ENCODE data around the gene TGM6. TPM values are rescaled to one million over a fixed set of nuclear protein-coding genes. Genes with fewer than 3 reads are reported as not detected.

The TGM6 gene
- polyA plus RNA-seq, 1 donor (not counting 4 experiments of a cell fraction or from before 2014, with no cell fraction given): not detected

DNA sequence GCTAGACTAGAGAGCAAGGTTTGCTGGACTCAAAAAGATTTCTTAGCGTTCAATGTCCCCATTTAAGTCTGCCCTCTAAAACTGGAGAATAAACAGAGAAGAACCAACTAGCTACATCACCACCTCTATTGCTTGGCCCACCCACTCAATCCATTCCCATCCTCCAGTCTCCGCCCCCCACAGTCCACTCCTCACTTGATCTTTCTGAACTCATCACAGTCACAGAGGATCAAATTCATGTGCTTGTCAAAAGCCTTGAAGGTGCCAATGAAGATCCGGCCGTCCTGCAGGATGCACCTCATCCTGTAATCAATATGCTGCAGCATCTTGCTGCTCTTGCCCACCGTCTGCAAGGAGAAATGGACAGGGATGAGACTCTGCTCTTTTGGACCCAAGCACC, 86.7 kb downstream of the TGM6 start:
- Histone ChIP-seq H3K27ac (ENCODE audit: control insufficient read depth, insufficient read depth, low read length) (no peak overlapping the region), H2AFZ (ENCODE audit: control insufficient read depth, low read length) (no peak overlapping the region), H3K4me2 (ENCODE audit: control insufficient read depth, extremely low read depth, insufficient read depth, low read depth, low read length) (no peak overlapping the region), H4K20me1 (ENCODE audit: control insufficient read depth, extremely low read depth, insufficient read depth, low read length) (peaks cover 39% of the 10 kb centered on the region), H3K9ac (ENCODE audit: control insufficient read depth, extremely low read depth, insufficient read depth, low read length) (peak overlapping the region; percentile 10), H3K4me1 (ENCODE audit: control insufficient read depth, extremely low read depth, insufficient read depth, low read length) (peaks cover 19% of the 10 kb centered on the region), H3K9me1 (ENCODE audit: control insufficient read depth, extremely low read depth, insufficient read depth, low read length) (no peaks in the 10 kb centered on the region), H3K36me3 (ENCODE audit: control insufficient read depth in 2 of 2, extremely low read depth in 1 of 2, insufficient read depth in 2 of 2, low read length in 2 of 2) (peaks cover 34 to 51% of the 10 kb centered on the region in 2 experiments), H3K9me3 (ENCODE audit: control insufficient read depth, low read depth, low read length) (no peaks in the 10 kb centered on the region), H3K79me2 (ENCODE audit: control insufficient read depth, insufficient read depth, low read length) (peaks cover 60% of the 10 kb centered on the region), H3K4me3 (ENCODE audit: control insufficient read depth in 2 of 3, extremely low read depth in 1 of 3, insufficient read depth in 2 of 3, low read depth in 1 of 3, low read length in 3 of 3) (no peak overlapping the region), H3K27me3 (ENCODE audit: control insufficient read depth, extremely low read depth, insufficient read depth, low read length) (no peaks in the 10 kb centered on the region)
- no peak for TF ChIP-seq EZH2 (IDR thresholded peaks at IDR 0.05; ENCODE audit: low read length)
- TF ChIP-seq, protein P1, sequence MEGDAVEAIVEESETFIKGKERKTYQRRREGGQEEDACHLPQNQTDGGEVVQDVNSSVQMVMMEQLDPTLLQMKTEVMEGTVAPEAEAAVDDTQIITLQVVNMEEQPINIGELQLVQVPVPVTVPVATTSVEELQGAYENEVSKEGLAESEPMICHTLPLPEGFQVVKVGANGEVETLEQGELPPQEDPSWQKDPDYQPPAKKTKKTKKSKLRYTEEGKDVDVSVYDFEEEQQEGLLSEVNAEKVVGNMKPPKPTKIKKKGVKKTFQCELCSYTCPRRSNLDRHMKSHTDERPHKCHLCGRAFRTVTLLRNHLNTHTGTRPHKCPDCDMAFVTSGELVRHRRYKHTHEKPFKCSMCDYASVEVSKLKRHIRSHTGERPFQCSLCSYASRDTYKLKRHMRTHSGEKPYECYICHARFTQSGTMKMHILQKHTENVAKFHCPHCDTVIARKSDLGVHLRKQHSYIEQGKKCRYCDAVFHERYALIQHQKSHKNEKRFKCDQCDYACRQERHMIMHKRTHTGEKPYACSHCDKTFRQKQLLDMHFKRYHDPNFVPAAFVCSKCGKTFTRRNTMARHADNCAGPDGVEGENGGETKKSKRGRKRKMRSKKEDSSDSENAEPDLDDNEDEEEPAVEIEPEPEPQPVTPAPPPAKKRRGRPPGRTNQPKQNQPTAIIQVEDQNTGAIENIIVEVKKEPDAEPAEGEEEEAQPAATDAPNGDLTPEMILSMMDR (optimal IDR thresholded peaks at IDR 0.05 in 1 of 3, IDR thresholded peaks at IDR 0.05 in 1 of 3, conservative IDR thresholded peaks at IDR 0.05 in 1 of 3; ENCODE audit: extremely low read depth in 1 of 3, insufficient read depth in 2 of 3, low read length in 3 of 3): no peak
- DNase-seq (ENCODE audit: low read depth, low spot score): no peak
- no peak for FAIRE-seq
- dilution Hi-C loops (cut with MboI; ENCODE audit: extremely low pct_ligation_motif_present, low sequenced_read_pairs): no loop called here

DNA sequence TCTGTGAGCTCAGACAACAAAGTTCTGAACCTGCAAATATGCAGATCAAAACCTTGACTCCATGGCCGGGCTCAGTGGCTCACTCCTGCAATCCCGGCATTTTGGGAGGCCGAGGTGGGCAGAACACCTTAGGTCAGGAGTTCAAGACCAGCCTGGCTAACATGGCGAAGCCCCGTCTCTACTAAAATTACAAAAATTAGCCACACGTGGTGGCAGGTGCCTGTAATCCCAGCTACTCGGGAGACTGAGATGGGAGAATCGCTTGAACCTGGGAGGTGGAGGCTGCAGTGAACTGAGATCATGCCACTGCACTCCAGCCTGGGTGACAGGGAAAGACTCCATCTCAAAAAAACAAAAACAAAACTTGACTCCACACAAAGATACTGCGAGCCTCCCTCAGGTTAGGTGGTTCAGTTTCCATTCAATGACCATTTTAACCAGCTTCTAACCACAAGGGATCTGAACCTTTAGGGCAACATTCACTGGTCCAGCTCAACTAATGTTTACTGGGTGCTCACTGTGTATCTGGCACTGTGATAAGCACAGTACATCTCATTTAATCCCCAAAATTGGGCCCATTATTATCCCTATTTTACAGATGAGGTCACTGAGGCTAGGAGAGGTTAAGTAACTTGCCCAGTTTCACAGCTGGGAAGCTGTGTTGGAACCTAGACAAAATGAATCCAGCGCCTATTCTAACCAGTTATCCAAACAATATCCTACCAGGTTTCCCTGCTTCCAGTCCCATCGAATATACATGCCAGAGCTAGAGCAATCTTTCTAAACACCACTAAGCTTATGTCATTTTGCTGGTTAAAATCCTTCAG, 88.1 kb downstream of the TGM6 start:
- H2AFZ ChIP-seq (ENCODE audit: control insufficient read depth, low read length): no peak overlapping the region
- H3K79me2 ChIP-seq (ENCODE audit: control insufficient read depth, insufficient read depth, low read length): peaks cover 57% of the 10 kb centered on the region
- peaks cover 26% of the 10 kb centered on the region for H3K4me1 ChIP-seq (ENCODE audit: control insufficient read depth, extremely low read depth, insufficient read depth, low read length)
- FAIRE-seq: no peak
- H3K27ac ChIP-seq (ENCODE audit: control insufficient read depth, insufficient read depth, low read length): peak overlapping the region; percentile 47
- DNase-seq (ENCODE audit: low read depth, low spot score): no peak
- H4K20me1 ChIP-seq (ENCODE audit: control insufficient read depth, extremely low read depth, insufficient read depth, low read length): peaks cover 31% of the 10 kb centered on the region
- TF ChIP-seq, protein P1 (optimal IDR thresholded peaks at IDR 0.05 in 1 of 3, IDR thresholded peaks at IDR 0.05 in 1 of 3, conservative IDR thresholded peaks at IDR 0.05 in 1 of 3; ENCODE audit: extremely low read depth in 1 of 3, insufficient read depth in 2 of 3, low read length in 3 of 3): no peak
- TF ChIP-seq EZH2 (IDR thresholded peaks at IDR 0.05; ENCODE audit: low read length): no peak
- H3K4me3 ChIP-seq (ENCODE audit: control insufficient read depth in 2 of 3, extremely low read depth in 1 of 3, insufficient read depth in 2 of 3, low read depth in 1 of 3, low read length in 3 of 3): peak overlapping the region; percentile 75 to 94 (median 81)
- no peaks in the 10 kb centered on the region for H3K27me3 ChIP-seq (ENCODE audit: control insufficient read depth, extremely low read depth, insufficient read depth, low read length)
- peak overlapping the region; percentile 91 for H3K4me2 ChIP-seq (ENCODE audit: control insufficient read depth, extremely low read depth, insufficient read depth, low read depth, low read length)
- H3K36me3 ChIP-seq (ENCODE audit: control insufficient read depth in 2 of 2, extremely low read depth in 1 of 2, insufficient read depth in 2 of 2, low read length in 2 of 2): peaks cover 24 to 37% of the 10 kb centered on the region in 2 experiments
- no peaks in the 10 kb centered on the region for H3K9me3 ChIP-seq (ENCODE audit: control insufficient read depth, low read depth, low read length)
- no peaks in the 10 kb centered on the region for H3K9me1 ChIP-seq (ENCODE audit: control insufficient read depth, extremely low read depth, insufficient read depth, low read length)
- peak overlapping the region; percentile 99 for H3K9ac ChIP-seq (ENCODE audit: control insufficient read depth, extremely low read depth, insufficient read depth, low read length)
- dilution Hi-C loops (cut with MboI; ENCODE audit: extremely low pct_ligation_motif_present, low sequenced_read_pairs): no loop called here

All from keratinocyte (primary cell).